Measurements from ENCODE around the gene FYB1. TPM values are rescaled to one million over a fixed set of nuclear protein-coding genes. Genes with fewer than 3 reads are reported as not detected.

FYB1 gene
- total and polyA plus RNA-seq, 2 of the 4 experiments (the other 2 are of a cell fraction), result not detected

- in situ Hi-C loops (cut with MboI; ENCODE audit: low sequenced_read_pairs) (no loop called here), dilution Hi-C loops (cut with HindIII; ENCODE audit: low sequenced_read_pairs, unreplicated experiment) (no loop called here)
Measured at GRCh38 chr5:39228596-39228995, 9.2 kb upstream of the FYB1 start.

More at GRCh38 chr5:39228596-39228995, 9.2 kb upstream of the FYB1 start:
- H2BK120ac ChIP-seq (ENCODE audit: low read depth, low read length), result no peak overlapping the region
- no peaks in the 10 kb centered on the region for H3K9me3 ChIP-seq (ENCODE audit: control insufficient read depth, insufficient read depth, low read length)
- H3K27me3 ChIP-seq (ENCODE audit: control insufficient read depth, insufficient read depth, low read length), result peaks cover 12% of the 10 kb centered on the region
- H2AK9ac ChIP-seq (replicated peaks; ENCODE audit: low read depth, low read length, poor library complexity), result no peak overlapping the region
- no peak overlapping the region for H3K56ac ChIP-seq (ENCODE audit: extremely low read depth, insufficient read depth, low read length)
- H4K91ac ChIP-seq (ENCODE audit: insufficient read depth, low read depth, low read length), result no peak overlapping the region
- TF ChIP-seq POLR2A (IDR thresholded peaks at IDR 0.05; ENCODE audit: low read depth, low read length) (no peak), RFX5 (IDR thresholded peaks at IDR 0.05; ENCODE audit: low read depth, low read length) (no peak)
- no peak for DNase-seq
- H2BK15ac ChIP-seq (ENCODE audit: low read depth, low read length), result no peak overlapping the region
- intact Hi-C loops (cut with micrococcal nuclease), result no loop called here
- H3K18ac ChIP-seq (ENCODE audit: low read depth, low read length), result no peak overlapping the region
- no CpG with 5 or more reads among the region's 3 CpGs for WGBS, 2 experiments (ENCODE audit: extremely low coverage in 2 of 2, insufficient read length in 1 of 2)
- H3K4me1 ChIP-seq (ENCODE audit: control insufficient read depth, insufficient read depth, low read length), result no peaks in the 10 kb centered on the region
- no peaks in the 10 kb centered on the region for H4K20me1 ChIP-seq (ENCODE audit: insufficient read depth, low read length)
- H2BK5ac ChIP-seq (ENCODE audit: low read depth, low read length, poor library complexity, severe bottlenecking), result no peak overlapping the region
- ATAC-seq (ENCODE audit: low read depth), result no peak
- no peak overlapping the region for H3K4me2 ChIP-seq (ENCODE audit: low read depth, low read length)
- POLR2A ChIA-PET (ENCODE audit: unreplicated experiment), result no interaction called here
- H3K79me1 ChIP-seq (ENCODE audit: low read depth in 1 of 2, low read length in 2 of 2), result no peaks in the 10 kb centered on the region
- no peak overlapping the region for H2BK20ac ChIP-seq (ENCODE audit: low read depth, low read length)
- H3K27ac ChIP-seq (ENCODE audit: insufficient read depth, low read length), result no peak overlapping the region
- BruUV-seq (replicated peaks), result no TSS peak
- H2AFZ ChIP-seq (replicated peaks; ENCODE audit: low read length, poor library complexity), result no peak overlapping the region
- H2AK5ac ChIP-seq (ENCODE audit: low read depth, low read length), result no peak overlapping the region
- H3K36me3 ChIP-seq (ENCODE audit: control insufficient read depth, insufficient read depth, low read length), result no peaks in the 10 kb centered on the region
- no peak overlapping the region for H3K23ac ChIP-seq (ENCODE audit: low read depth, low read length)
- H4K8ac ChIP-seq (ENCODE audit: low read depth in 2 of 2, low read length in 2 of 2), result no peak overlapping the region
- H3K9ac ChIP-seq (ENCODE audit: low read depth, low read length), result no peak overlapping the region
- CTCF ChIA-PET, result interaction anchor here (2.8 kb wide), 1 partner anchor 11 kb away, joined by 10 read pairs; no protein-coding TSS in a partner anchor
- no peak overlapping the region for H4K5ac ChIP-seq (ENCODE audit: low read depth, low read length)
- no peak overlapping the region for H3K14ac ChIP-seq (replicated peaks; ENCODE audit: low read depth, low read length)
- H3K9me1 ChIP-seq (ENCODE audit: insufficient read depth, low read length), result no peaks in the 10 kb centered on the region
- no peak overlapping the region for H3K4me3 ChIP-seq (ENCODE audit: insufficient read depth, low read depth, low read length)
- no peak overlapping the region for H3K4ac ChIP-seq (ENCODE audit: low read depth, low read length)
